GM21737 (cell line): ENCODE data around the gene TTC38.

ENCODE experiments used
- ATAC-seq: cut with Tn5 transposase; IDR thresholded peaks from one replicate; pipeline ENCODE4 v1.9.1; 2021; ENCODE audit warnings: mild to moderate bottlenecking, moderate library complexity; ENCODE audit not compliant: unreplicated experiment

TTC38 gene

DNA sequence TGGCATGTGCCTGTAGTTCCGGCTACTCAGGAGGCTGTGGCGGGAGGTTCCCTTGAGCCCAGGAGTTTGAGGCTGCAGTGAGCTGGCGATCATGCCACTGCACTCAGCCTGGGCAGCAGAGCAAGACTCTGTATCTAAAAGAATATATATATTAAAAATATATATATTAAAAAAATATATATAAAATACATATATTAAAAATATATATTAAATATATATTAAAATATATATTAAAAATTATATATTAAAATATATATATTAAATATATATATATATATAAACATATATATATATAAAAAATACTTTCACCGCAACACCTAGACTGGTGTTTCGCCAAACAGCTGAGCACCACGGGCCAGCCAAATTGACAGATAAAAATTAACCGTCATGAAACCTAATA, 8.8 kb downstream of the TTC38 start:
- ATAC-seq, result no peak

GRCh38 chr22:46278656-46279645, 11.1 kb downstream of the TTC38 start:
- no peak for ATAC-seq

- no peak for ATAC-seq
Measured at GRCh38 chr22:46280063-46280817, 12.4 kb downstream of the TTC38 start.

DNA sequence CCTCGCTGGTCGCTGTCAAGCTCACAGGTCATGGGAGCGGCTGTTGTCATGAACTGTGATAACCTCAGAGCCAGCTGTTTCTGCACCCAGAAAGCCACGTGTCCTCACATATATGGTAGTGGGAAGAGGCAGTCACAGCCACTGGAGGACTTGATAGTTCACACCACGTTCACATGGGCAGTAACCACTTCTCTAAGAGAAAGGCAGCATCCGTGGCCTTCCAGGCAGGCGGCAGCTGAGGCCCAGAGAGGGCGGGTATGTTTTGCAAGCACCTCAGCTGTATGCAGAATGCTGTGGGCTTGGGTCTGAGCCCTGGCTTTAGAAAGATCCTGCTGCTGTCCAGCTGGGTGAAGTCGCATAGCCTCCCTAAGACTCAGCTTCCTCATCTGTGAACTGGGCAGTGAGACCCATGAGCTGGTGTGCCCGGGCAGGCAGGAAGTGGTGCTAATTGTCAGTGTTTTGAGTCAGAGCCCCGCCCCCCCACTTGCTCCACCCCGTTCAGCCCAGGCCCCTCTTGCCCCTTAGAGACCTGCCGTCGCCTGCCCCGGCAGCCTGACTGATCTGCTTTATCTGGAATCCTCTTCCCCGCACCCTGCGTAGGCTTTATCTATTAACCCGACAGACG, 13.3 kb downstream of the TTC38 start:
- ATAC-seq, result no peak

GRCh38 chr22:46281866-46282678, 14.3 kb downstream of the TTC38 start:
- ATAC-seq, result no peak

GRCh38 chr22:46286006-46286405, 18.2 kb downstream of the TTC38 start:
- no peak for ATAC-seq

DNA sequence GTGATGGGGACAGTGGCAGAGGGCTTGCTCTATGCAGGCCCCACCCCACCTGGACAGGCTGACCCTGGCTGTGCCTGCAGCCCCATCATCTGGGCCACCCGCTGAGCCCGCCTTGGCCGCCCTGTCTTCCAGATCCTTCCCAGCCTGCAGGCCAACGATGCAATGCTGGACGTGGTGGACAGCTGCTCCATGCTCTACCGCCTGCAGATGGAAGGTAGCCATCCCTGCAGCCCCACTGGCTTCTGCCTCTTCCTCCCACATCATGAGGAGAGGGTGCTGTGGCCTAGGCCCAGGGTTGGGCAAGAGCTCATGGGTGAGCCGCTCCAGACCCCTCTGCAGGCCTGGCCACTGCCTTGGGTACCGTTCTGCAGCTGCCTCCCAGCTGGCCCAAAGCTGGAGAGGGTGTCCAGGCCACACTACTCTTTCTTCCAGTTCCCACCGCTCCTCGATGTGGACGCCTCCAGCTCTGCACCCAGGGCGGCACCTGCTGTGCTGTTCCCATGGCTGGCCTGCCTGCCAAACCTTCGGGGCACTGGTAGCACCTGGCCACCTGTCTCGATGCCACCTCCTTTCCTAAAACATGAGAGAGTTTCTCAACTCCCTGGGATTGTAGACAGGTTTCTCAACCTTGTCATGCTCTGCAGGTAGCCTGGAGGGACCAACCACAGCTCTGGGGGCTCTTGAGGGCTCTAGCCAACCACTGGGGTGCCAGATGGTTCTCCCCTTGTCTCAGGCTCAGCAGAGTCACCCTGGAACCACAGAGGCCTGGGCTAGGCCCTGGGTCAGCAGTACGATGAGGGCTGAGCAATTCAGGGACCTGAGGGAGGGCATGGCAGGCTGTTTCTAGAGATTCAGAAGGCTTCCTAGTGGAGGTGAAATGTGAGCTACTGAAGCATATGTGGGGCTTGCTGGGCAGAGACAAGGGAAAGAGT, 19.4 kb downstream of the TTC38 start:
- ATAC-seq, result no peak

GRCh38 chr22:46287873-46288751, 20.3 kb downstream of the TTC38 start:
- ATAC-seq, result peak; percentile 66

DNA sequence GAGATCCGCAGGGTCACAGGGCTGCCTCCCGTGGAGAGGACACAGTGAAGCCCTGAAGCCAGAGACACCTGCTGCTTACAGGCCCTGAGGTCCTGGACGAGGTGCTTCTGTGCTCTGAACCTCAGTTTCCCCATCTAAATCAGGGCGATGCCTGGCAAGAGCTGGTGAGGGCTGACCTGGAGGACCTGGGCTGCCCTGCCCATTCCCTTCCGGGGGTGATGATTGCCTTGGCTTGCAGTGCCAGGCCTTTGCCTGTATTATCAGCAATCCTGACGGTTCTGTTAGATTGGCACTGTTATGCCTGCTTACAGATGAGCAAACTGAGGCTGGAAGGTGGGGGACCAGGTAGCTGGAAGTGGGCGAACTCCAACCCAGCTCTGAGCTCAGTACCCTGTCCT, 21.0 kb downstream of the TTC38 start:
- no peak for ATAC-seq

GRCh38 chr22:46289244-46289891, 21.6 kb downstream of the TTC38 start:
- no peak for ATAC-seq

DNA sequence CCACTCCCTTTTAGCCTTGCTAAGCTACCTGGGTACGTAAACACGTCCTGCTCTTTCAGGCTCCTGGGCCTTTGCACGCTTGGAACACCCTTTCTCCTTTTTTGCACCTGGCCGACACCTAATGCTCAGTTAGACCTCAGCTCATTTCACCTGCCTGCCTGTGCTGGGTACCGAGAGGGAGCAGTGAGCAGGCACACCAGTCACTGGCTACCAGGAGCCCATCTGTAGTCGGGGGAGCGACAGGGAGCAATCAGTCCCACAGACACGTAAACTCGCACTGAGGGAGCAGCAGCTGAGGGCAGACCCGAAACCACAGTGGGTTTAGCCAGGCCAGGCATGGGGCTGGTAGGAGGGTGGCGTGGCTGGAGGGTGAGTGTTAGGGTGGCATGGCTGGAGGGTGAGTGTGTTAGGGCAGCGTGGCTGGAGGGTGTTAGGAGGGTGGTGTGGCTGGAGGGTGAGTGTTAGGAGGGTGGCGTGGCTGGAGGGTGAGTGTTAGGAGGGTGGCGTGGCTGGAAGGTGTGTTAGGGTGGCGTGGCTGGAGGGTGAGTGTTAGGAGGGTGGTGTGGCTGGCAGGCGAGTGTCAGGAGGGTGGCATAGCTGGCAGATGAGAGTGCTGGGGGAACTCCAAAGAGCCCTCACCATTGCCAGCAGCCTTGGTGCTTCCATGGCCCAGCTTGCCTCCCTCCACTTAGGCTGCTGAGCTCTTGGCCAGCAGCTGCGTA, 22.5 kb downstream of the TTC38 start:
- ATAC-seq, result no peak

GRCh38 chr22:46290843-46291785, 23.3 kb downstream of the TTC38 start:
- no peak for ATAC-seq

- ATAC-seq, result no peak
Measured at GRCh38 chr22:46292173-46292572, 24.4 kb downstream of the TTC38 start.

DNA sequence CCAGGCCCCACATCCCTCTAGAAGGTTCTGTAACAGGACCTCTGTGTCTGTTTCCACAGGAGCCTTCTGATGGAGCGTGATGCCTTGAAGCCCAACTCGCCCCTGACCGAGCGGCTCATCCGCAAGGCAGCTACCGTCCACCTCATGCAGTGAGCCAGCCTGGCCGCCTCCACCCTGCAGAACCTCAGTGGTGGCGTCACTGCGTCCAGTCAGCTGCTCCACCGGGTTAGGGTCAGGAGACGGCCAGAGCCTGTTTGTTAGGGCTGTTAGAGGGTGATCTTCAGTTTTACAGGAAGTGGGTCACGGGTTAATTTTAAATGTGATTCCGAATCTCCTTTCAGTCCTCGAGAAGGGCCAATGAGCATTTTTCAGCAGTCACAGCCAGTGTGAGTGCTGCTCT, 24.9 kb downstream of the TTC38 start:
- no peak for ATAC-seq

DNA sequence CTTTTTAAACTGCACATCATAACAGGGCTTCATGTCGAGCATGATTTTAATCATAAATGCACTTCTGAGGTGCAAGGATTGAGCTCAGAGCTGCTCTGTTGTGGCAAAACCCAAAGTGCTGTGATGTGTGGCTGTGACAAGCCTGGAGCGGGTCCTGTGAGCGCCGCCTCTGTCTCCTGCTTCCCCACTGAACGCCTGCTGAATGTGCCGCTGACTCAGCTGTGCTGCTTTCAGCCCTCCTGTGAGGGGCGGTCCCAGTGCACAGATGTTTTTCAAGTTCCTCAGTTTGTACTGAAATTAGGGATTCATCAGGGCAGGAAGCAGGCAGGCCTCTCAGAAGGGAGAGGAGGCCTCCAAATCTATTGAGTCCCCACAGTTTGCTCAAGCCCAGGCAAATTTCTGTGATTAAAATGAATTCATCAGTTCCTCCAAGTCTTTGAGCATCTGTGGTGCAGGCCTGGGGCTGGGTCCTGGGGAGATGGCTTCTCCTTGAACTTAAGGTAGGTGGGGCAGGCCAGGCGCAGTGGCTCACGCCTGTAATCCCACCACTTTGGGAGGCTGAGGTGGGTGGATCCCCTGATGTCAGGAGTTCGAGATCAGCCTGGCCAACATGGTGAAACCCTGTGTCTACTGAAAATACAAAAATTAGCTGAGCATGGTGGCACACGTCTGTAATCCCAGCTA, 25.9 kb downstream of the TTC38 start:
- no peak for ATAC-seq

- ATAC-seq, result no peak
Measured at GRCh38 chr22:46294784-46295183, 27.0 kb downstream of the TTC38 start.
